GM10266 (cell line): ENCODE measurements around the gene COL4A4.

Experiments used
- DNase-seq: peaks from one replicate; pipeline ENCODE4 v3.0.0; 2012; ENCODE audit errors: extremely low spot score
- CTCF ChIP-seq: IDR thresholded peaks from 2 replicates; pipeline ENCODE4 v1.5.1; 2012; ENCODE audit warnings: mild to moderate bottlenecking, low read depth; ENCODE audit not compliant: control insufficient read depth, insufficient read depth; ENCODE audit errors: missing control alignments

The COL4A4 gene

GRCh38 chr2:227194219-227194618, 30.2 kb upstream of the COL4A4 start:
- no peak for DNase-seq
- no peak for TF ChIP-seq CTCF

GRCh38 chr2:227192491-227192890, 28.5 kb upstream of the COL4A4 start:
- no peak for DNase-seq

GRCh38 chr2:227191367-227191766, 27.4 kb upstream of the COL4A4 start:
- DNase-seq = no peak
- no peak for TF ChIP-seq CTCF

More at GRCh38 chr2:227192491-227192890, 28.5 kb upstream of the COL4A4 start:
- TF ChIP-seq CTCF = no peak

- no peak for DNase-seq
- no peak for TF ChIP-seq CTCF
Measured at GRCh38 chr2:227188292-227188691, 24.3 kb upstream of the COL4A4 start.

- no peak for DNase-seq
- TF ChIP-seq CTCF = no peak
Measured at GRCh38 chr2:227186751-227187150, 22.7 kb upstream of the COL4A4 start.

GRCh38 chr2:227185615-227186232, 21.7 kb upstream of the COL4A4 start:
- no peak for DNase-seq
- TF ChIP-seq CTCF = no peak

- TF ChIP-seq CTCF = no peak
- no peak for DNase-seq
Measured at GRCh38 chr2:227183657-227184367, 19.8 kb upstream of the COL4A4 start.
